ENCODE measurements around the gene PRPSAP1. TPM values are rescaled to one million over a fixed set of nuclear protein-coding genes. Genes with fewer than 3 reads are reported as not detected.

PRPSAP1 gene
- total and polyA plus RNA-seq, 8 donors: 25.0 to 49.0 (median 38.4) TPM

DNA sequence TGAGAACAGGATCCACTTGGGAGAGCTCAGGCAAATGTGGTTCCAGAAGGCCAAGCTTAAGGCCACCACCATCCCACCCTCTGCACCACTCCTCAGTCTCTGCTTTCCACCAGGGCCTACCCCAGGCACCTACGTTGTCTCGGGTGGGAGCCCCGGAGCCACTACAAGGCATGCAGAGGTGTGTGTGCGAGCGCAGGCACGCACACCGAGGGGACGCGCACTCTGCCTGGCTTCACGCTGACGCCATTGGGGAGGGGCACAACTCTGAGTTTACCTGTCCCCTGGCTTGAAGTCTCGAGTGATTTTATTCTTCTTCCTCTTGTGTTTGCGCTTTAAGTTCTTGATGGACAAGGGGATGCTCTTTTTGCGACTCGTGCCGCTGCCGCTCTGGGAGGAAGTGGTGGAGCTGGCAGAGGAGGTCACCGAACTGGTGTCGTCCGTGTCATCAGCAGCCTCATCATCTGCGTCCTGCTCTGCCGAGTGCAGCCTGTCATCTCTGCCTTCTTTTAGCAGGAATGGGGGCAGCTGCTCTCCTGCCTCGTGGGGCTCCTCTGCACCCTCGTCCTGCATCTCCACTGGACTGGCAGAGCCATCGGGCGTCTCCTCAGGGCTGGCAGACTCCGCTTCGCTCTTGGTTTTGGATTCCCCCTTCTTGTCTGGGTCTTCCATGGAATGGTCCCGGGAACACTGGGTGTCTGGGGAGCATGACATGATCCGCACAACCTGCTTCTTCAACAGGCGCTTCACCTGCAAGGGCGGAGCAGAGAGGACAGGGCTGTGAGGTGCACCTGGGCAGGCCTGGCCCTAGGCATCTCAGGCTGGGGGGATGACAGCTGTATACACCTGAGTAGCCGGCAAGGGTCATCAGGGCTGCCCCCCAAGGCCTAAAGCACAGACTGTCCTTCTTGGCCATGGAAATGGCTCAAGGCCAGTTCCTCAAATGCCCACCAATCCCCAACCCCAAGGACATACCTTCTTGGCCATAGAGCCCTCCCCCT, 45.8 kb upstream of the PRPSAP1 start:
- Histone ChIP-seq H3K4me1 (peaks cover 0 to 4% (median 3%) of the 10 kb centered on the region in 4 donors), H3K4me3 (no peak overlapping the region), H3K36me3 (peaks cover 65 to 100% (median 99%) of the 10 kb centered on the region in 4 donors), H3K27me3 (no peaks in the 10 kb centered on the region), H3K27ac (no peak overlapping the region), H3K9me3 (no peaks in the 10 kb centered on the region)
- TF ChIP-seq POLR2AphosphoS5 (IDR thresholded peaks at IDR 0.05): no peak
- no peak for TF ChIP-seq POLR2A (IDR thresholded peaks at IDR 0.05)
- TF ChIP-seq, protein P1, sequence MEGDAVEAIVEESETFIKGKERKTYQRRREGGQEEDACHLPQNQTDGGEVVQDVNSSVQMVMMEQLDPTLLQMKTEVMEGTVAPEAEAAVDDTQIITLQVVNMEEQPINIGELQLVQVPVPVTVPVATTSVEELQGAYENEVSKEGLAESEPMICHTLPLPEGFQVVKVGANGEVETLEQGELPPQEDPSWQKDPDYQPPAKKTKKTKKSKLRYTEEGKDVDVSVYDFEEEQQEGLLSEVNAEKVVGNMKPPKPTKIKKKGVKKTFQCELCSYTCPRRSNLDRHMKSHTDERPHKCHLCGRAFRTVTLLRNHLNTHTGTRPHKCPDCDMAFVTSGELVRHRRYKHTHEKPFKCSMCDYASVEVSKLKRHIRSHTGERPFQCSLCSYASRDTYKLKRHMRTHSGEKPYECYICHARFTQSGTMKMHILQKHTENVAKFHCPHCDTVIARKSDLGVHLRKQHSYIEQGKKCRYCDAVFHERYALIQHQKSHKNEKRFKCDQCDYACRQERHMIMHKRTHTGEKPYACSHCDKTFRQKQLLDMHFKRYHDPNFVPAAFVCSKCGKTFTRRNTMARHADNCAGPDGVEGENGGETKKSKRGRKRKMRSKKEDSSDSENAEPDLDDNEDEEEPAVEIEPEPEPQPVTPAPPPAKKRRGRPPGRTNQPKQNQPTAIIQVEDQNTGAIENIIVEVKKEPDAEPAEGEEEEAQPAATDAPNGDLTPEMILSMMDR (IDR thresholded peaks at IDR 0.05): no peak
- no peak for TF ChIP-seq EP300 (IDR thresholded peaks at IDR 0.05)
- intact Hi-C loops (cut with DNase I; ENCODE audit: low total_unique reads): loop anchor here (5.0 kb wide), 1 partner anchor 97 kb away; no protein-coding TSS in a partner anchor
- no peak for DNase-seq
- WGBS, 5 donors: 91 to 93% (median 91%) methylated on average over 24 to 33 of the region's 33 CpGs

DNA sequence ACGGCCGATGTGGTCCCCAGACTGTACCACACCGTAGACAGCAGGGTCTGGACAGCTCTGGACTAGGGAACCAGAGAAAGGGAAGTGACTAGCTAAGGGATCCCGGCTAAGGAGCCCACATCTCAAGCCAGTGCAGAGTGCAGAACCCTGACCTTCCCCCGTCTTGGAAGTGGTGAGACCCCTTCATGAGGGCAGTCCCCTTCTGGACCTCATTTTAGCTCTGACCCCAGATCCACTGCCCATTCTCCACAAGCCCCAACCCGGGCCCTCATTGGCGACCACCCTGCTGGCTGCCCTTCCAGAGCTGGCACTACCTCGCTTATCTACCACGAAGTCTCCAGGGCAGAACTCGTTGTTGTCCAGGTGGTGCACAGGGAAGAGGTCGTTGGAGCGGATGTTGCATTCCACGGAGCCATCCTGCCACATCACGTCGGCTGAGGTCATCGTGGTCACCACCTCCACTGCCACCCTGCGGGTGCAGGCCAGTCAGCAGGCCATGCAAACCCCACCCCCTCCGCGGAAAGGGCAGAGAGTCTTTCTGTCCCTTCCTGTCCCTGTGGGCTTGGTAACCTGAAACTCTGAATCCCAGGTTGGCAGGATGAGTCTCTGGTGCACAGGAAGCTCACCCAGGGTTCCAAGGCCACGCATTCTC, 44.9 kb upstream of the PRPSAP1 start:
- Histone ChIP-seq H3K27me3 (no peaks in the 10 kb centered on the region), H3K27ac (no peak overlapping the region), H3K4me1 (peaks cover 0 to 4% (median 3%) of the 10 kb centered on the region in 4 donors), H3K9me3 (no peaks in the 10 kb centered on the region), H3K36me3 (peaks cover 65 to 100% (median 99%) of the 10 kb centered on the region in 4 donors), H3K4me3 (no peak overlapping the region)
- TF ChIP-seq, protein P1 (IDR thresholded peaks at IDR 0.05): peak in 1 of 7 experiments; percentile 4
- no peak for TF ChIP-seq EP300 (IDR thresholded peaks at IDR 0.05)
- TF ChIP-seq POLR2A (IDR thresholded peaks at IDR 0.05): no peak
- no peak for TF ChIP-seq POLR2AphosphoS5 (IDR thresholded peaks at IDR 0.05)
- intact Hi-C loops (cut with DNase I; ENCODE audit: low total_unique reads): loop anchor here (5.0 kb wide), 1 partner anchor 96 kb away; no protein-coding TSS in a partner anchor
- 80 to 87% (median 83%) methylated on average over 9 to 20 of the region's 20 CpGs for WGBS, 5 donors
- DNase-seq: no peak

DNA sequence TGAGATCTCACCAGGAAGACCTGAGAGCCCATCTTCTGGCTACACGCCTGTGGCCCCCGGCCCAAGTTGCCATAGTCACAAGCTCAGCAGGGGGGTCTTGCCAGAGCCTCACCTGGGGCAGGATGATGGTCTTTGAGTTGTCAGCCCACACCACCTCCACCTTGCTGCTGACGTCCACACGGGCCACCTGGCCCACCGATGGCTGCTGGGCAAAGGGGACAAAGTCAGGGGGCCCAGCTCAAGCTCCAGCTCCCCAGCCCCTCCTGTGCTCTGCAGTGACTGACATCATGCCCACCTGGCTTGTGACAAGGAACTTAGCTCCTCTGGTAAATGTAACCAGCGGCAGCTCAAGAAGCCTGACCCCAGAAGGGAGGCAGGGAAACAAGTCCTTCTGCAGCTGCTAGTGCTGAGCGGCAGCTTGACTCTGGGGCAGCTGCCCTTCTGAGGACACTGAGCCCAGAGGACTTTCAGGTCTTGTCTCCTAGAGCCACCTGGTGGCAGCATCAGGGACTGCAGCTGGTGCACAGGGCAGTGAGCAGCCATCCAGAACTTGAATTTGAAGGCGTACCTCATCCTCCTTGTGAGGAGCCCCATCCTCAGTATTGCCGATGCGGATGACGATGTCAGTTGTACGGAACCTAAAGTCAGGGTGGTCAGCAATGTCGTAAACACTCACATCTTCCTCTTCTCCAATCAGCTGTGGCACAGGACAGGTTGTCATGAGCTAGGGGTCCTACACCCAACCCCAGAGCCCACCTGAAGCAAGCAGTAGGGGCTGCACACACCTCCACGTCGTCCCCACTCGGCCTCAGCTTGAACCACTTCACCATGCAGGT, 44.2 kb upstream of the PRPSAP1 start:
- peak; percentile 93 to 94 for DNase-seq
- intact Hi-C loops (cut with DNase I; ENCODE audit: low total_unique reads): loop anchor here (5.0 kb wide), 1 partner anchor 96 kb away; no protein-coding TSS in a partner anchor
- no peaks in the 10 kb centered on the region for H3K27me3 ChIP-seq

More for the DNA sequence above, 44.2 kb upstream of the PRPSAP1 start:
- Histone ChIP-seq H3K27ac (no peak overlapping the region), H3K9me3 (no peaks in the 10 kb centered on the region), H3K36me3 (peaks cover 68 to 99% (median 97%) of the 10 kb centered on the region in 4 donors), H3K4me1 (peaks cover 0 to 4% (median 3%) of the 10 kb centered on the region in 4 donors), H3K4me3 (no peak overlapping the region)
- TF ChIP-seq POLR2A (IDR thresholded peaks at IDR 0.05): no peak
- TF ChIP-seq EP300 (IDR thresholded peaks at IDR 0.05): no peak
- TF ChIP-seq, protein P1 (IDR thresholded peaks at IDR 0.05): peak in 6 of 7 experiments; percentile 53 to 99 (median 98)
- TF ChIP-seq POLR2AphosphoS5 (IDR thresholded peaks at IDR 0.05): peak in 1 of 3 donors; percentile 62
- 49 to 59% (median 52%) methylated on average over 9 to 16 of the region's 16 CpGs for WGBS, 5 donors
